Measurements from ENCODE around the gene RAD51B.

RAD51B gene

DNA sequence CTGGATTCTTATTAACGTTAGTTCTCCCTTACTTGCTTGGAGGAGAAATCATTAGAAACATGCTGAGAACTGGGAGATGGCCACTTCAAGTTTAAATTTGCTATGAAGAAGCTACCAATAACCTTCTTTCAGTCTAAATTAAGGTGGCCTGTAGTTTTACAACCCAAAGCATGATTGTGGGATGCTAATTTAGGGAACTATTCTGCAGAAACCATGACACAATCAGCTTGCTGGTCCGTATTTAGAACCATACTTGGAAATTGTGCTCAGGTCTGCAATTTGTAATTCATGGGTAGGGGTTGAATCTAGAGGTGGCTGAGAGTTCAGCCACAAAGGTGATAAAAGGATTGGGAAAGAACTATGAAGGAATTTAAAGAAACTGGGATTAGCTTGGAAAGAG lies 405.7 kb downstream of the RAD51B start:
- no peak for DNase-seq (ENCODE audit: low spot score)
- TF ChIP-seq, protein P1, sequence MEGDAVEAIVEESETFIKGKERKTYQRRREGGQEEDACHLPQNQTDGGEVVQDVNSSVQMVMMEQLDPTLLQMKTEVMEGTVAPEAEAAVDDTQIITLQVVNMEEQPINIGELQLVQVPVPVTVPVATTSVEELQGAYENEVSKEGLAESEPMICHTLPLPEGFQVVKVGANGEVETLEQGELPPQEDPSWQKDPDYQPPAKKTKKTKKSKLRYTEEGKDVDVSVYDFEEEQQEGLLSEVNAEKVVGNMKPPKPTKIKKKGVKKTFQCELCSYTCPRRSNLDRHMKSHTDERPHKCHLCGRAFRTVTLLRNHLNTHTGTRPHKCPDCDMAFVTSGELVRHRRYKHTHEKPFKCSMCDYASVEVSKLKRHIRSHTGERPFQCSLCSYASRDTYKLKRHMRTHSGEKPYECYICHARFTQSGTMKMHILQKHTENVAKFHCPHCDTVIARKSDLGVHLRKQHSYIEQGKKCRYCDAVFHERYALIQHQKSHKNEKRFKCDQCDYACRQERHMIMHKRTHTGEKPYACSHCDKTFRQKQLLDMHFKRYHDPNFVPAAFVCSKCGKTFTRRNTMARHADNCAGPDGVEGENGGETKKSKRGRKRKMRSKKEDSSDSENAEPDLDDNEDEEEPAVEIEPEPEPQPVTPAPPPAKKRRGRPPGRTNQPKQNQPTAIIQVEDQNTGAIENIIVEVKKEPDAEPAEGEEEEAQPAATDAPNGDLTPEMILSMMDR (IDR thresholded peaks at IDR 0.05; ENCODE audit: extremely low read depth, missing control alignments), result no peak

DNA sequence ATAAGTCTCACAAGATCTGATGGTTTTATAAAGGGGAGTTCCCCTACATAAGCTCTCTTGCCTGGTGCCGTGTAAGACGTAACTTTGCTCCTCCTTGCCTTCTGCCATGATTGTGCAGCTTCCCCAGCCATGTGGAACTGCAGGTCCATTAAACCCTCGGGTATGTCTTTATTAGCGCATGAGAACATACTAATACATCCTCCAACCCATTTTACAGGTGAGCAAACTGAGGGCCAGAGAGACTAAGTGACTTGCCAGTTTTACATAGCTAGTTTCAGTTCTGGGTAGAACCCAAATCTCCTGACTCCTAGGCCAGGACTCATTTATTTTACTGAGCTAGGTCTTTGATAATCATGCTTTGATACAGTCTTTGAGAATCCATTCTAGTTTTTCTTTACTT lies 406.9 kb downstream of the RAD51B start:
- DNase-seq (ENCODE audit: low spot score), result no peak
- TF ChIP-seq, protein P1 (IDR thresholded peaks at IDR 0.05; ENCODE audit: extremely low read depth, missing control alignments), result no peak

DNA sequence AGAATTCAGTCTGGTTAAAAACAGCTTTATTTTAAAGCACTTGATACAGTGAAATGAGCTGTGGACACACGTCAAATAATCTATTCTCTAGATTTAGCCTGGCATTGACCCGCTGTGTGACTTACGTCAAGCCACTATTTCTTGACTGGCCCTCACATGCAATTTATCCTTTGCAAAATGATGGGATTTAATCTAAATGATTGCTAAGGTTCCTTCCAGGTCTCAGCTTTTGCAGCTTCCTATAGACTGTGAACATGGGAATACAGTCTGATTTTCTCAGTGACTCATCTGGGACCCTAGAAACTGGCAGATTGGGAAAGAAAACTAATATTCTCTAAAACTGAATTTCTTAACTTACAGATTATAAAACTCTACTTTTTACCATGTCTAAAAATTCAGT lies 409.1 kb downstream of the RAD51B start:
- DNase-seq (ENCODE audit: low spot score), result no peak
- TF ChIP-seq, protein P1 (IDR thresholded peaks at IDR 0.05; ENCODE audit: extremely low read depth, missing control alignments), result no peak

DNA sequence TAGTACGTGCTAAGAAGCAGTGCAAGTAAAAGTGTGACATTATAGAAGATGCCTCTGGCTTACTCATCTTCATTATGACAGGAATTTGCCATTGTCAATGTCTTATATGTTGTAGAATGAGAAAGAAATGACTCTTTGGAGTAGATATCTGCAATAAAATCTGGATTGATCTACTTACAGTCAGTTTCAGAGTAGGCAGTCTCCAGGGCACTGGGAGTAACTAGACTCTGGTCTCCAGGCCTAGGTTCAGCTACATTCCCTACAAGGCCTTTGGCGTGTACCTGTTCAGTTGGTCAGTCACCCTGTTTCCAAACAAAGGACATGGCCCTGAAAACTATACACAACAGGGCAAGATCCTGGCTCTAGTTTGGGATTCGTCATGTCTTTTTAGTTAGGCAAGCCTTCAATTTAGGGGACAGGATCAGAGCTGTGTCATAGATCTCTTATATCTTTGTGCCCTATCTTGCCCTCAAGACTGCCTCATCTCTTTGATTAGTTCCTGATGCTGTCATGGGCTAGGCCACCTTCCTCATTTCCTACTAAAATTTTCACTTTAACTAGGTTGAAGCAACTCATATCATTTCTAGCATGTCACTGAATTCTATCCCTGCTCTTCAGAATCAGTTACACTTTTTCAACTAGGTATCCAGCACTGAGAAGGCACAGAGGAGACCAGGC lies 410.0 kb downstream of the RAD51B start:
- TF ChIP-seq, protein P1 (IDR thresholded peaks at IDR 0.05; ENCODE audit: extremely low read depth, missing control alignments), result no peak
- no peak for DNase-seq (ENCODE audit: low spot score)

DNA sequence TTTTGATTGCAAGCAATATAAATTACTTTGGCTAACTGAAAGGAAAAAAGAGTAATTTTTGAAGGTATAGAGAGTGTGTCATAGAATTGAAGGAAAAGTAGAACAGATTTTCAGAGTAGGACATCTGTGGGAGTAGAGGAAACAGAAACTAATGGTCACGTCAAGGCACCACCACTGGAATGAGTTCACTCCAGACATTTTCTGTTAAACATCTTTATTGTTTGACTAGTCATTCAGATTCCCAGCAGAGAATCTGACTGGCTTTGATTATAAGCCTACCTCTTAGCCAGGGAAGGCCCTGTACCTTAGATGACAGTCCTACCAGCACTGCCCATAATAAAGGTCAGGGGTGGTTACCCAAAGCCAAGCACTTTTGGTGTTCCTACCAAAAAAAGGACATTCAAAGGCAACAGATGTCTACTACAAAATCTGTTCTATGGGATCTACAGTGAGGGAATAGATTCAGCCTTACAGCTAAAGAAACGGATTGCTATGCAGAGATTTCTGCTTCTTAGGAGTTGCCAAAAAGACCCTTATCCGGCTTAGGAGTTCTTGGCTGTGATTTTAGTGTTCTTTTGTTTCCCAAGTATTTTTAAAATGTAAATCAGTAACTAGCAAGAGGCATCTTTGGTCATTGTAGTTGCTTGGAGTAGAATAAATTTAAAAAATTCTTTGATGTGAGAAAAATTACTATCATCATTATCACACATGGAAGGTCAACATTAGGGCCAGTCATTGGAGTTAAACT lies 410.8 kb downstream of the RAD51B start:
- TF ChIP-seq, protein P1 (IDR thresholded peaks at IDR 0.05; ENCODE audit: extremely low read depth, missing control alignments), result no peak
- no peak for DNase-seq (ENCODE audit: low spot score)

DNA sequence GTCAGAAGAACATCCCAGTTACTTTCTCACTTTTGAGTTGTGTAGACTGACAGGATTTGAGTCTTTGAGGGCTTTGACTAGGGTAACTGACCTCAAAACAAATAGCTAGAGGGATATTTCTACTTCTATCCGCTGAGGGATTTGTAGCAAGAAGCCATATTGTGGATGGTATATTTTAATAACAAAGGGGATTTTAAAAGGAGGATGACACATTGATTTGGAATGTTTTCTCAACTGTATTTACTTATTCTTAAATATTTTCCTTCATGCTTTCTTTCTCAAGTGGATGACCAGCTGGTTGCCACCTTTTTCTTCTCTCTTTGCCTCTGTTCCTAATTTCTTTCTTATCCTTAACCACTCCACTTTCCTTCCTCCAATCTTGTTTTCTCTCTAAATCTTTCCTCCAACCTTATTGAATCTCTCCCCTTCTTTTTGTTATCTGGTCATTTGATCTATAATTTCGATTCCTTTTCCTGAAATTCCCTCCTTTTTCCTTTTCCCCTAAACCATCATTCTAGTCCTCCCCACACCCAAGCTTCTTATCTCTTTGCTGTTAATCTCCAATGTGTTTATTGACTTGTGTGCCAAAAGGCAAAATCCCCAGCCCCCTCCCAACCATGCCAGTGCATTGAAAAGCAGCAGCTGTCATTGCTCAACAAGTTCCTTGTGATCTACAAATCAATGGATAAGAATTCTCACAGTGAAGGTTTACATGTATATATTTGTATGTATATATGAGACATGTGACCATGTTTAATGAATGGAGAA lies 411.6 kb downstream of the RAD51B start:
- TF ChIP-seq, protein P1 (IDR thresholded peaks at IDR 0.05; ENCODE audit: extremely low read depth, missing control alignments), result no peak
- DNase-seq (ENCODE audit: low spot score), result no peak

DNA sequence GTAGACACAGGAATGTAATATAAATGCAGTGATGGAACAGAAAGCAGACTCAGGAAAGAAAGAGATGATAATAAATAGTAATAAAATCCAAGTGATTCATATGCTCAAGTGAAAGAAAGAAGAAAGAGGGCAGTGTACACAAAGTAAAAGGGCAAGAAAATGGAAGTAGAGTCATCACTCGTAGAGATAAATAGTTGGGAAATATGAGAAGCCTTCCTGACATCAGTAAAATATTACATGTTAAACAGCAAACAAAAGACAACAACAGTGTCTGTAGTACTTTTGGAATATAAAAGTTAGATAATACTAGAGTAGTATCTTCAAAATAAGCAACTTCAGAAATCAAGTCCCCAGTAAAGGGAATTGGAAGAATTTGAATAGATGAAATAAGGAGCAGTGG lies 412.3 kb downstream of the RAD51B start:
- no peak for DNase-seq (ENCODE audit: low spot score)
- TF ChIP-seq, protein P1 (IDR thresholded peaks at IDR 0.05; ENCODE audit: extremely low read depth, missing control alignments), result no peak

Data from GM20000 (cell line).